GM10248 (cell line): ENCODE results near the gene MAP1B.

Experiments
- CTCF ChIA-PET: fragments of 300-600 bp; sonication (Branson Sonifier 250); formaldehyde crosslinking; extraction: SDS; loops from one replicate; lab custom pipeline; 2021; ENCODE audit warnings: antibody characterized with exemption; lab: Yijun Ruan, JAX
- POLR2A ChIA-PET: fragments of 350-650 bp; sonication (Branson Sonifier 250); formaldehyde crosslinking; extraction: SDS; loops from one replicate; lab custom pipeline; 2020; ENCODE audit warnings: antibody characterized with exemption; lab: Yijun Ruan, JAX
- DNase-seq: peaks from one replicate; pipeline ENCODE4 v3.0.0; 2012; ENCODE audit errors: extremely low spot score
- CTCF ChIP-seq: IDR thresholded peaks from 2 replicates; pipeline ENCODE4 v1.5.1; 2012; ENCODE audit warnings: mild to moderate bottlenecking, low read depth; ENCODE audit errors: extremely low read depth, missing control alignments, control extremely low read depth

The MAP1B gene

DNA sequence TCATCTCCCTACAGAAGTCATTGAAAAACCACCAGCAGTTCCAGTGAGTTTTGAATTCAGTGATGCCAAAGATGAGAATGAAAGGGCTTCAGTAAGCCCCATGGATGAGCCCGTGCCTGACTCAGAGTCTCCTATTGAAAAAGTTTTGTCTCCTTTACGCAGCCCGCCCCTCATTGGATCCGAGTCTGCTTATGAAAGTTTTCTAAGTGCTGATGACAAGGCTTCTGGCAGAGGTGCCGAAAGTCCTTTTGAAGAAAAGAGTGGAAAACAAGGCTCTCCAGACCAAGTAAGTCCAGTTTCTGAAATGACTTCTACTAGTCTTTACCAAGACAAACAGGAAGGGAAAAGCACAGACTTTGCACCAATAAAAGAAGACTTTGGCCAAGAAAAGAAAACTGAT, 90.1 kb downstream of the MAP1B start:
- ChIA-PET CTCF (no interaction called here), POLR2A (no interaction called here)
- TF ChIP-seq CTCF, result no peak
- no peak for DNase-seq

GRCh38 chr5:72199681-72200080, 92.4 kb downstream of the MAP1B start:
- ChIA-PET POLR2A (no interaction called here), CTCF (interaction anchor here (1.3 to 2.1 kb wide), 3 partner anchors 9 to 14 kb away, joined by 3 to 6 read pairs (median 5); no protein-coding TSS in a partner anchor)
- no peak for DNase-seq
- no peak for TF ChIP-seq CTCF

DNA sequence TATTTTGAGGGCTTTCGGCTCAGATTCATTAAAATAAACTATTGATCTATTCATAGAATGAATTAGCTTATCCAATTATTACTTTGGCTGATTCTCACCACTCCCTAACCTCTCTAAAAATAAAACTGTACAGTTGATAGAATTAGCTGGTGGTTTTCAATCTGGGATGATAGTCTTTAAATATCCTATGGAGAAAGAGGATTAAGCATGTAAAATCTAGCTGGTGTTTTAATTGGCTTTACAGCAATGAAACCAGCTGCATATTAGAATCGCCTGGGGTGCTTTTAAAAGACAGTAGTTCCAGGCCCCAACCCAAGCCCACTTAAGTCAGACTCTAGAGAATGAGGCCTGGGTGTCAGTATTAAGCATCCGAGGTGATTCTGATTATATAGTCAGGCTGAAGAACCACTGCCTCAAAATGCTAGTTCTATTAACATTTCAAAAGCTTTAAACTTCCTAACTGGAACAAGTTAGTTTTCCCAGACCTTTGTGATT, 95.1 kb downstream of the MAP1B start:
- no peak for TF ChIP-seq CTCF
- CTCF ChIA-PET, result interaction anchor here (1.2 to 1.9 kb wide), 3 partner anchors 10 to 31 kb away, joined by 3 to 5 read pairs (median 4); no protein-coding TSS in a partner anchor
- no peak for DNase-seq
- POLR2A ChIA-PET, result interaction anchor here (0.7 kb wide), 1 partner anchor 1083 kb away, joined by 3 read pairs; no protein-coding TSS in a partner anchor

DNA sequence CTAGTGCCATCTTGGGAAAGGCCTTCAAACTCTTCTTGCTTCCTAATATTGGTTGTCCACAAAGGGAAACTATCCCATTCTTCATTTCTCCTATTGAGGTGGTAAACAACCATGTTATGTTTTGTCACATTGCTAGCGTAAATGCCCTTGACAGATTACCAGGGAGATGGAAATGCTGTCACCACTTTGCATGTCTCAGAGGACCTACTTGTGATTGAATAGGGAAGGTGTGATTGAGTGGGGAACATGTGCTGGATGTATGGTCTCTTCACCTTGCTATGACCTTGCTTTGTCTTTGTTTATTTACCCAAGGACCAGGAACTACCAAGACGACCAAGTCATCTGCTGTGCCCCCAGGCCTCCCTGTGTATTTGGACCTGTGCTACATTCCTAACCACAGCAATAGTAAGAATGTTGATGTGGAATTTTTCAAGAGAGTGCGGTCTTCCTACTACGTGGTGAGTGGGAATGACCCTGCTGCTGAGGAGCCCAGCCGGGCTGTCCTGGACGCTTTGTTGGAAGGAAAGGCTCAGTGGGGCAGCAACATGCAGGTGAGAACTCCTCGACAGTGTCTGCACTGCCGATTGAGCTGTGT, 96.1 kb downstream of the MAP1B start:
- DNase-seq, result no peak
- ChIA-PET POLR2A (no interaction called here), CTCF (interaction anchor here (1.2 to 1.3 kb wide), 2 partner anchors 14 to 32 kb away, joined by 3 to 4 read pairs; no protein-coding TSS in a partner anchor)
- TF ChIP-seq CTCF, result no peak

DNA sequence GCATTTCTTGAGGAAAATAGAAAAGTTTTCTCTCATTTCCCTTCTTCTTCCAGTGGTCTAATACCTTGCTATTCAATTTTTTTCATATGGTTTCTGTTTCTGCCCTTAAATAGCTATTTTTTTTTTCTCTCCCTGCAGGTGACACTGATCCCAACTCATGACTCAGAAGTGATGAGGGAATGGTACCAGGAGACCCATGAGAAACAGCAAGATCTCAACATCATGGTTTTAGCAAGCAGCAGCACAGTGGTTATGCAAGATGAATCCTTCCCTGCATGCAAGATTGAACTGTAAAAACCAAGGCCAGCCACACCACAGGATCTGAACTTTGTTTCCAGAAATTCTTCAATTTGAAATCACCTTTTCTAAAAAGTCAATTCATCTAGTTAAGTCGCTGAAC, 97.7 kb downstream of the MAP1B start:
- ChIA-PET POLR2A (no interaction called here), CTCF (no interaction called here)
- no peak for DNase-seq
- TF ChIP-seq CTCF, result no peak

GRCh38 chr5:72205431-72206009, 98.2 kb downstream of the MAP1B start:
- no peak for DNase-seq
- ChIA-PET CTCF (no interaction called here), POLR2A (no interaction called here)
- no peak for TF ChIP-seq CTCF
